Colonic mucosa (tissue), 4 donors: Measurements from ENCODE around the gene GSK3B. TPM values are rescaled to one million over a fixed set of nuclear protein-coding genes. Genes with fewer than 3 reads are reported as not detected.

Source experiments
- DNase-seq: peaks from one replicate; pipeline ENCODE4 v3.0.0-alpha.2; 2020
- H3K27ac ChIP-seq: fragments of 200-600 bp; one replicate; pipeline ENCODE4 v1.8.0; 2021
- H3K27me3 ChIP-seq: fragments of 200-600 bp; one replicate; pipeline ENCODE4 v1.8.0; 2021
- H3K36me3 ChIP-seq: fragments of 200-600 bp; one replicate; pipeline ENCODE4 v1.8.0; 2021
- H3K4me1 ChIP-seq: fragments of 200-600 bp; one replicate; pipeline ENCODE4 v1.8.0; 2021; ENCODE audit warnings: mild to moderate bottlenecking
- H3K4me3 ChIP-seq: fragments of 200-600 bp; one replicate; pipeline ENCODE4 v1.8.0; 2021
- H3K9ac ChIP-seq, 2 donors: one replicate each; pipeline ENCODE4 v1.7.0; 2013; ENCODE audit warnings: control low read depth in 2 of 2, low read depth in 2 of 2, low read length in 2 of 2
- H3K9me3 ChIP-seq: fragments of 200-600 bp; one replicate; pipeline ENCODE4 v1.8.0; 2021
- intact Hi-C: fragments of 100-400 bp; cut with DNase I; formaldehyde crosslinking; loops from one replicate; pipeline ENCODE4 v1.14.1; 2022
- total RNA-seq, 2 donors: library from RNA; stranded (reverse); fragmentation: NEBNext Ultra II Directional in 1 of 2; extraction: Animal tissue kit (Norgen Biotek cat#: 25700) in 1 of 2; gene quantifications; one replicate each; pipeline ENCODE4 v1.2.1, GENCODE V29; 2021
- TF ChIP-seq, protein P1 (sequence below): fragments of 200-600 bp; IDR thresholded peaks from one replicate; pipeline ENCODE4 v1.8.0; 2022; ENCODE audit warnings: antibody characterized with exemption, mild to moderate bottlenecking
- donor health status: healthy.
- donor health status: DM: no; HTN: no; CAD: no.
- donor health status: DM: no; HTN: no; CAD: no.

Gene GSK3B
- total RNA-seq, 2 donors from 2014 or later = 34.4 to 43.6 TPM

DNA sequence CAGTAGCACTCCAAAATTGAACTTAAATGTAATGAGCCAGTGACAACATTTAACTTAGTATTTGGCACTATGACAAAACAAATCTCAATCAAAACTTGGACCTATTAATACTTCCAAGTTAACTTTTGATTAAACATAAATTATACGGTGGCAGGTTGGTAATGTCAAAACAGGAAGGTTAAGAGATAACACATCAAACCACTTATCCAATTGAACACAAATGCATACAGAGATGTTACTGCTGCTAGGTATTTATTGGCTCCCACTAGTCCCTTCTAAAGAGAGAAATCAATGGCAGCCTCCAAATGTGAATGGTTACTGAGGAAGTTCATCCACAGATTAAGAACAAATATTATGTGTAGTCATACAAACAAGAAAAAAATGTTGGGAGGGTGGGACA lies 1.8 kb downstream of the GSK3B start:
- intact Hi-C loops = loop anchor here (10.0 kb wide), 1 partner anchor 198 kb away; no protein-coding TSS in a partner anchor
- Histone ChIP-seq H3K9ac (peak overlapping the region in 1 of 2 donors; percentile 84), H3K4me3 (peak overlapping the region; percentile 89), H3K27ac (no peak overlapping the region), H3K9me3 (no peaks in the 10 kb centered on the region), H3K27me3 (no peaks in the 10 kb centered on the region), H3K4me1 (peaks cover 12% of the 10 kb centered on the region), H3K36me3 (no peaks in the 10 kb centered on the region)
- TF ChIP-seq, protein P1, sequence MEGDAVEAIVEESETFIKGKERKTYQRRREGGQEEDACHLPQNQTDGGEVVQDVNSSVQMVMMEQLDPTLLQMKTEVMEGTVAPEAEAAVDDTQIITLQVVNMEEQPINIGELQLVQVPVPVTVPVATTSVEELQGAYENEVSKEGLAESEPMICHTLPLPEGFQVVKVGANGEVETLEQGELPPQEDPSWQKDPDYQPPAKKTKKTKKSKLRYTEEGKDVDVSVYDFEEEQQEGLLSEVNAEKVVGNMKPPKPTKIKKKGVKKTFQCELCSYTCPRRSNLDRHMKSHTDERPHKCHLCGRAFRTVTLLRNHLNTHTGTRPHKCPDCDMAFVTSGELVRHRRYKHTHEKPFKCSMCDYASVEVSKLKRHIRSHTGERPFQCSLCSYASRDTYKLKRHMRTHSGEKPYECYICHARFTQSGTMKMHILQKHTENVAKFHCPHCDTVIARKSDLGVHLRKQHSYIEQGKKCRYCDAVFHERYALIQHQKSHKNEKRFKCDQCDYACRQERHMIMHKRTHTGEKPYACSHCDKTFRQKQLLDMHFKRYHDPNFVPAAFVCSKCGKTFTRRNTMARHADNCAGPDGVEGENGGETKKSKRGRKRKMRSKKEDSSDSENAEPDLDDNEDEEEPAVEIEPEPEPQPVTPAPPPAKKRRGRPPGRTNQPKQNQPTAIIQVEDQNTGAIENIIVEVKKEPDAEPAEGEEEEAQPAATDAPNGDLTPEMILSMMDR = no peak
- DNase-seq = no peak

DNA sequence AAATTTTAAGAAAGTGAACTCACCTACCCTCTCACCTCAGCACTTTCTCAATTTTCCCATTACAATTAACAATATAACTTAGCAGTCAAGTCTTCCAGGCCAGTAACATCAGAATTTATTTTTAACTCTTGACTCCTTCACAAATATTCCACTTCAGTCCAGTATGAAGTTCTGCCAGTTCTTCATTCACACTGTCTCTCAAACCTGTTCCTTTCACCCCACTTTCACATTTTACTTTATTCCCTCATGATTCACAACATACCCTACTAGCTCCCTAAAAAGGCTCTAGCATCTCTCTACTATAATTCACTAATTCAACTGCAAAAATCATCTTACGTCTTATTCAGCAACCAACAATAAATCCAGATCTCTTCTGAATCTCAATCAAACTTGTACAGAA lies 3.8 kb downstream of the GSK3B start:
- peak overlapping the region; percentile 89 for H3K4me3 ChIP-seq
- no peaks in the 10 kb centered on the region for H3K36me3 ChIP-seq
- no peak overlapping the region for H3K9ac ChIP-seq
- H3K27ac ChIP-seq = no peak overlapping the region
- no peak for DNase-seq
- intact Hi-C loops = loop anchor here (10.0 kb wide), 1 partner anchor 196 kb away; no protein-coding TSS in a partner anchor
- no peaks in the 10 kb centered on the region for H3K9me3 ChIP-seq
- H3K4me1 ChIP-seq = peaks cover 5% of the 10 kb centered on the region
- TF ChIP-seq, protein P1 = no peak
- H3K27me3 ChIP-seq = no peaks in the 10 kb centered on the region

DNA sequence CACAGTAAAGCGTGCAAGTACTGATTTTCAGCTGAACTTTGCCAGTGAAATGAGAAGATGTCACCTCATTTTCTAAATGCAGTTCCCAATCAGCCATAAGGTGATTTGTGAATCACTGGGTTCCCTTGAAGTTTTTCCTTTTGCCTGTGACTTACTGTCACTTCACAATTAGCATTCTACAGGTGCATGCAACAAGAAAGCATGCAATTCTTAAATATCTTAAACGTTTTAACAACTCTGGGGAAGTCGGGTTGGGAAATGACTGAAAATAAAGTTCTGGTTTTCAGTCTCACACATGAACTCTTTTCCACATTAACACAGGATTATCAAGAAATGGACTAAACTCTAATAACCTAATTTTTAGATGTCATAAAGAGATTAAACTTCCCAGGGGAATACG lies 5.2 kb downstream of the GSK3B start:
- H3K4me3 ChIP-seq = no peak overlapping the region
- TF ChIP-seq, protein P1 = no peak
- intact Hi-C loops = no loop called here

DNA sequence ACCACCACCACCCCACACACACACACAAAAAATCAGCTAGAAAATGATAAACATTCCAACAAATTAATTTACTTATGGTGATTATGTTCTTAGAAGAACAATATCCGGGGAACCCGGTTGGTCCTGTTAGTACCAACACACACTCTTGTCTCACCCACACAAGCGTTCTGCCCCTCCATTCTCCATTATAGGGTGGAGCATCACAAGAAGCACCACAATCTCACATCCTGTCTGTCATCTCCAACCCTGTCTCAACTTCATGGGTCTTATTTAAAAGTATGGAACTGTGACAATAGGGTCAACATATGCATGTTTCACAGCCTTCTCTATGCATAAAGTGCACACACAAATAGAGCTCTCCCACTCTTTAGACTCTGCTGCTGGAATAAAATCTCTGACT lies 5.6 kb downstream of the GSK3B start:
- TF ChIP-seq, protein P1 = no peak
- H3K27me3 ChIP-seq = no peaks in the 10 kb centered on the region
- intact Hi-C loops = no loop called here
- no peaks in the 10 kb centered on the region for H3K36me3 ChIP-seq
- peaks cover 5% of the 10 kb centered on the region for H3K4me1 ChIP-seq
- H3K4me3 ChIP-seq = no peak overlapping the region
- no peak for DNase-seq
- H3K9me3 ChIP-seq = no peaks in the 10 kb centered on the region
- no peak overlapping the region for H3K27ac ChIP-seq
- no peak overlapping the region for H3K9ac ChIP-seq

More for the DNA sequence above, 5.2 kb downstream of the GSK3B start:
- Histone ChIP-seq H3K36me3 (no peaks in the 10 kb centered on the region), H3K4me1 (peaks cover 5% of the 10 kb centered on the region), H3K9me3 (no peaks in the 10 kb centered on the region), H3K27ac (no peak overlapping the region), H3K9ac (no peak overlapping the region), H3K27me3 (no peaks in the 10 kb centered on the region)
- DNase-seq = no peak

DNA sequence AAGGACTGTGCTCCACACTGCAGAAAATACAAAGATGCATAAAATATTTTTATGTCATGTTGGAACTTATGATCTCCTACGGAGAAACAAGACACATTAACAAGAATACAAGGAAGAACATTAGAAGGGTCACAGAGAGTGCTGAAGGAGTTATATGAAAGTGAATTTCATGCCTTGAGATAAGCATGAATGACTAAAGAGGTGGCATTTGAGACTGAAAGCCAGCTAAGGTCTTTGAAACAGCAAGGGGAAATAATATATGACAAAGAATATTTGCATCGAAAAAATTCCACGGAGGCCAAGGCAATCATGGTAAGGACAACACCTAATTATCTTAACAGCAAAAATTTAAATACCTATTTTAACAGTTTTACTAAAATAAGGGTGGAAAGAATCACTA lies 12.5 kb downstream of the GSK3B start:
- intact Hi-C loops = no loop called here

More for the DNA sequence above, 12.5 kb downstream of the GSK3B start:
- TF ChIP-seq, protein P1 = no peak
- no peak overlapping the region for H3K27ac ChIP-seq
- no peaks in the 10 kb centered on the region for H3K27me3 ChIP-seq
- no peaks in the 10 kb centered on the region for H3K9me3 ChIP-seq
- H3K4me3 ChIP-seq = no peak overlapping the region
- no peaks in the 10 kb centered on the region for H3K36me3 ChIP-seq
- no peak overlapping the region for H3K9ac ChIP-seq
- H3K4me1 ChIP-seq = no peaks in the 10 kb centered on the region
- DNase-seq = no peak
